ENCODE measurements around the gene NPTX1.

The NPTX1 gene, protein sequence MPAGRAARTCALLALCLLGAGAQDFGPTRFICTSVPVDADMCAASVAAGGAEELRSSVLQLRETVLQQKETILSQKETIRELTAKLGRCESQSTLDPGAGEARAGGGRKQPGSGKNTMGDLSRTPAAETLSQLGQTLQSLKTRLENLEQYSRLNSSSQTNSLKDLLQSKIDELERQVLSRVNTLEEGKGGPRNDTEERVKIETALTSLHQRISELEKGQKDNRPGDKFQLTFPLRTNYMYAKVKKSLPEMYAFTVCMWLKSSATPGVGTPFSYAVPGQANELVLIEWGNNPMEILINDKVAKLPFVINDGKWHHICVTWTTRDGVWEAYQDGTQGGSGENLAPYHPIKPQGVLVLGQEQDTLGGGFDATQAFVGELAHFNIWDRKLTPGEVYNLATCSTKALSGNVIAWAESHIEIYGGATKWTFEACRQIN

GRCh38 chr17:80475910-80476876, at the start of gene NPTX1:
Gene NPTX1 (minus strand): TSS chr17:80476607. CDS start chr17:80476446, 161 bp downstream.
- H3K4me3 ChIP-seq (ENCODE audit: low read depth, low read length) = no peak within 1 kb of the TSS
- TF ChIP-seq, protein P1, sequence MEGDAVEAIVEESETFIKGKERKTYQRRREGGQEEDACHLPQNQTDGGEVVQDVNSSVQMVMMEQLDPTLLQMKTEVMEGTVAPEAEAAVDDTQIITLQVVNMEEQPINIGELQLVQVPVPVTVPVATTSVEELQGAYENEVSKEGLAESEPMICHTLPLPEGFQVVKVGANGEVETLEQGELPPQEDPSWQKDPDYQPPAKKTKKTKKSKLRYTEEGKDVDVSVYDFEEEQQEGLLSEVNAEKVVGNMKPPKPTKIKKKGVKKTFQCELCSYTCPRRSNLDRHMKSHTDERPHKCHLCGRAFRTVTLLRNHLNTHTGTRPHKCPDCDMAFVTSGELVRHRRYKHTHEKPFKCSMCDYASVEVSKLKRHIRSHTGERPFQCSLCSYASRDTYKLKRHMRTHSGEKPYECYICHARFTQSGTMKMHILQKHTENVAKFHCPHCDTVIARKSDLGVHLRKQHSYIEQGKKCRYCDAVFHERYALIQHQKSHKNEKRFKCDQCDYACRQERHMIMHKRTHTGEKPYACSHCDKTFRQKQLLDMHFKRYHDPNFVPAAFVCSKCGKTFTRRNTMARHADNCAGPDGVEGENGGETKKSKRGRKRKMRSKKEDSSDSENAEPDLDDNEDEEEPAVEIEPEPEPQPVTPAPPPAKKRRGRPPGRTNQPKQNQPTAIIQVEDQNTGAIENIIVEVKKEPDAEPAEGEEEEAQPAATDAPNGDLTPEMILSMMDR (IDR thresholded peaks at IDR 0.05; ENCODE audit: control insufficient read depth, extremely low read depth, insufficient read depth) = peak; percentile 2; the same call in 1 of the 2 replicates
- DNase-seq (ENCODE audit: low read depth) = no peak

GRCh38 chr17:80523956-80524712, 47.7 kb upstream of the NPTX1 start:
- no peak overlapping the region for H3K4me3 ChIP-seq (ENCODE audit: low read depth, low read length)
- TF ChIP-seq, protein P1 (IDR thresholded peaks at IDR 0.05; ENCODE audit: control insufficient read depth, extremely low read depth, insufficient read depth) = no peak
- no peak for DNase-seq (ENCODE audit: low read depth)

- DNase-seq (ENCODE audit: low read depth) = no peak
- no peak overlapping the region for H3K4me3 ChIP-seq (ENCODE audit: low read depth, low read length)
- TF ChIP-seq, protein P1 (IDR thresholded peaks at IDR 0.05; ENCODE audit: control insufficient read depth, extremely low read depth, insufficient read depth) = no peak
Observed at GRCh38 chr17:80523054-80523744, 46.8 kb upstream of the NPTX1 start.

GRCh38 chr17:80520810-80521455, 44.5 kb upstream of the NPTX1 start:
- H3K4me3 ChIP-seq (ENCODE audit: low read depth, low read length) = no peak overlapping the region
- DNase-seq (ENCODE audit: low read depth) = no peak
- TF ChIP-seq, protein P1 (IDR thresholded peaks at IDR 0.05; ENCODE audit: control insufficient read depth, extremely low read depth, insufficient read depth) = no peak

DNA sequence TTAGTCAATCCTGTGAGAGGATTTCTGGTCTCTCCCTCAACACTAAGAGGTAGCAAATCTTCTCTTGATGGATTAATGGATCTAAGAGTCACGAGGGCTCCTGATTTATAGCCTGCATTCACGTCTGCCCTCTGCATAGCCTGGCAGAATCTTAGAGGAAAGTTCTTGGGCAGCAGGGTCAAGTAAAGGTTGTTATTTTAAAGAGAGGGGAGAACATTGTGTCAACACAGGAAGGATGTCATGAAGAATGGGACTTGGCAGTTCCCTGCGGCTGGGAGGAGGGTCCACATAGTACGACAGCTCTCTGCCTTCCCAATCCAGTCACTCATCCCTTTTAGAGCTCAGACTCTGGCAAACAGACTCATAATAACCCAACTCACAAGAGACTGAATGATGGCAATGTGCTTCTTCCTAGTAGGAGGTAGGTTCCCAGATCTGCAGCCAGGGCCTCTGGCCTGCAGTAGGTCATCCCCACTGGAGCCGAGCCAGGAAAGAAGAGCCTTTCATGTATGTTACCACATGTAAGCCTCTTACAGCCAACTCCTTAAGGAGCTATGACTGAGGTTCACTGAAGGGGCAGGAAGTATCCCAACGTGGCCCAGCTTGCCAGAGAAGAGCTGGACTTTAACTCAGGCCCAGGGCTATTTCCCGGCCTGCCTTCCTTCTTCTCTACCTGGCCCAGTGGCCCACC, 42.8 kb upstream of the NPTX1 start:
- TF ChIP-seq, protein P1 (IDR thresholded peaks at IDR 0.05; ENCODE audit: control insufficient read depth, extremely low read depth, insufficient read depth) = no peak
- DNase-seq (ENCODE audit: low read depth) = no peak
- no peak overlapping the region for H3K4me3 ChIP-seq (ENCODE audit: low read depth, low read length)
